HG03571 (cell line): ENCODE data around the gene RIMBP2.

Source experiments
- ATAC-seq: cut with Tn5 transposase; IDR thresholded peaks from one replicate; pipeline ENCODE4 v1.9.1; 2021; ENCODE audit not compliant: unreplicated experiment

RIMBP2 gene

GRCh38 chr12:130433834-130434233 lies 282.3 kb downstream of the RIMBP2 start:
- ATAC-seq, result no peak

GRCh38 chr12:130433411-130433810 lies 282.7 kb downstream of the RIMBP2 start:
- no peak for ATAC-seq

- no peak for ATAC-seq
Observed at GRCh38 chr12:130431176-130431575, 284.9 kb downstream of the RIMBP2 start.

GRCh38 chr12:130429656-130430505 lies 286.2 kb downstream of the RIMBP2 start:
- no peak for ATAC-seq

GRCh38 chr12:130428116-130428515 lies 288.0 kb downstream of the RIMBP2 start:
- ATAC-seq, result no peak

GRCh38 chr12:130427381-130427887 lies 288.7 kb downstream of the RIMBP2 start:
- no peak for ATAC-seq

- ATAC-seq, result no peak
Observed at GRCh38 chr12:130425698-130426245, 290.3 kb downstream of the RIMBP2 start.

- no peak for ATAC-seq
Observed at GRCh38 chr12:130424858-130425697, 291.0 kb downstream of the RIMBP2 start.

- ATAC-seq, result no peak
Observed at GRCh38 chr12:130423991-130424857, 291.9 kb downstream of the RIMBP2 start.

- ATAC-seq, result no peak
Observed at GRCh38 chr12:130423136-130423535, 293.0 kb downstream of the RIMBP2 start.

- ATAC-seq, result no peak
Observed at GRCh38 chr12:130422676-130423075, 293.4 kb downstream of the RIMBP2 start.

GRCh38 chr12:130421896-130422295 lies 294.2 kb downstream of the RIMBP2 start:
- ATAC-seq, result no peak

- no peak for ATAC-seq
Observed at GRCh38 chr12:130420071-130420470, 296.0 kb downstream of the RIMBP2 start.

- no peak for ATAC-seq
Observed at GRCh38 chr12:130419116-130419515, 297.0 kb downstream of the RIMBP2 start.

- ATAC-seq, result no peak
Observed at GRCh38 chr12:130418251-130418650, 297.8 kb downstream of the RIMBP2 start.

GRCh38 chr12:130414381-130414780 lies 301.7 kb downstream of the RIMBP2 start:
- ATAC-seq, result no peak

- no peak for ATAC-seq
Observed at GRCh38 chr12:130413909-130414308, 302.2 kb downstream of the RIMBP2 start.

- ATAC-seq, result no peak
Observed at GRCh38 chr12:130412384-130412783, 303.7 kb downstream of the RIMBP2 start.

GRCh38 chr12:130405332-130405731 lies 310.8 kb downstream of the RIMBP2 start:
- ATAC-seq, result no peak

GRCh38 chr12:130401703-130402102 lies 314.4 kb downstream of the RIMBP2 start:
- ATAC-seq, result no peak
